Activated naive CD8-positive, alpha-beta T cell treated with anti-CD3 and anti-CD28 coated beads, Interleukin-2, amount 10 ng/mL, durations not matched to agents 7 days and 5 days (primary cell): ENCODE data around the gene MAP3K9. TPM values are rescaled to one million over a fixed set of nuclear protein-coding genes. Genes with fewer than 3 reads are reported as not detected.

ENCODE experiments used
- ATAC-seq: fragments of 150-1000 bp; cut with Tn5 transposase; one replicate; pipeline ENCODE4 v1.10.0; 2021; ENCODE audit warnings: low read depth, moderate library complexity
- POLR2A ChIA-PET: fragments of 350-600 bp; sonication (Branson Sonifier 250); formaldehyde crosslinking; loops from one replicate; lab custom pipeline; 2021; ENCODE audit warnings: antibody characterized with exemption; lab: Charles Lee
- DNase-seq: peaks from one replicate; pipeline ENCODE4 v3.0.0; 2021
- H3K27ac Mint-ChIP-seq: one replicate; pipeline ENCODE4 v1.8.0; 2022; ENCODE audit warnings: mild to moderate bottlenecking, mixed read lengths
- H3K27me3 Mint-ChIP-seq: one replicate; pipeline ENCODE4 v1.8.0; 2022; ENCODE audit warnings: mild to moderate bottlenecking, moderate library complexity, mixed read lengths
- H3K36me3 Mint-ChIP-seq: one replicate; pipeline ENCODE4 v1.8.0; 2021; ENCODE audit warnings: mild to moderate bottlenecking, mixed read lengths
- H3K4me1 Mint-ChIP-seq: one replicate; pipeline ENCODE4 v1.8.0; 2021; ENCODE audit warnings: mixed read lengths
- H3K4me3 Mint-ChIP-seq: one replicate; pipeline ENCODE4 v1.8.0; 2022; ENCODE audit warnings: mild to moderate bottlenecking, moderate library complexity, mixed read lengths
- H3K9me3 Mint-ChIP-seq: one replicate; pipeline ENCODE4 v1.8.0; 2021; ENCODE audit warnings: mixed read lengths
- total RNA-seq, 2 experiments: library from RNA; stranded (reverse); gene quantifications; one replicate each; pipeline ENCODE4 v1.2.3, GENCODE V29; 2021

Gene MAP3K9
- total RNA-seq, 2 experiments from 2014 or later, result 8.2 to 8.9 TPM

GRCh38 chr14:70811578-70811977, 2.3 kb upstream of the MAP3K9 start:
- peaks cover 7% of the 10 kb centered on the region for H3K36me3 Mint-ChIP-seq
- no peaks in the 10 kb centered on the region for H3K27me3 Mint-ChIP-seq
- POLR2A ChIA-PET, result no interaction called here
- no peaks in the 10 kb centered on the region for H3K9me3 Mint-ChIP-seq
- ATAC-seq, result no peak
- no peak overlapping the region for H3K27ac Mint-ChIP-seq
- no peak overlapping the region for H3K4me3 Mint-ChIP-seq
- DNase-seq, result no peak
- H3K4me1 Mint-ChIP-seq, result peaks cover 8% of the 10 kb centered on the region

GRCh38 chr14:70811050-70811449, 1.7 kb upstream of the MAP3K9 start:
- H3K27ac Mint-ChIP-seq, result no peak overlapping the region
- H3K4me3 Mint-ChIP-seq, result no peak overlapping the region
- DNase-seq (no peak), ATAC-seq (no peak)
- peaks cover 8% of the 10 kb centered on the region for H3K36me3 Mint-ChIP-seq
- peaks cover 10% of the 10 kb centered on the region for H3K4me1 Mint-ChIP-seq
- no peaks in the 10 kb centered on the region for H3K27me3 Mint-ChIP-seq
- no peaks in the 10 kb centered on the region for H3K9me3 Mint-ChIP-seq
- POLR2A ChIA-PET, result no interaction called here

DNA sequence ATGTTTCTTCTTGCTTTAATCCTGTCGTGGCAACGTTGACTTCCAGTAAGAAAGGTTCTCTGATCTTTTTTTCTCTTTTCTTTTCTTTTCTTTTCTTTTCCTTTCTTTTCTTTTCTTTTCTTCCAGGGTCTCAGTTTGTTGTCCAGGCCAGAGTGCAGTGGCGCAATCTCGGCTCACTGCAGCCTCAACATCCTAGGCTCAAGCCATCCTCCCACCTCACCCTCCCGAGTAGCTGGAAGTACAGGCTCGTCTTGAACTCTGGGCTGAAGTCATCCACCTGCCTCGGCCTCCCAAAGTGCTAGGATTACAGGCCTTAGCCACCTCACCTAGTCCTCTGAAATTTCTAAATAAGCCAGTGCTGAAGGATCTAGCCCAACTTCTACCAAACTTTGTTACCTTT, 1.3 kb upstream of the MAP3K9 start:
- ATAC-seq (no peak), DNase-seq (no peak)
- POLR2A ChIA-PET, result interaction anchor here (2.0 to 3.1 kb wide), 2 partner anchors 8 to 169 kb away, joined by 5 to 19 read pairs; partner anchors contain the start of gene TTC9
- Mint-ChIP-seq H3K36me3 (peaks cover 8% of the 10 kb centered on the region), H3K4me1 (peaks cover 10% of the 10 kb centered on the region), H3K27me3 (no peaks in the 10 kb centered on the region), H3K27ac (no peak overlapping the region), H3K9me3 (no peaks in the 10 kb centered on the region), H3K4me3 (no peak overlapping the region)

DNA sequence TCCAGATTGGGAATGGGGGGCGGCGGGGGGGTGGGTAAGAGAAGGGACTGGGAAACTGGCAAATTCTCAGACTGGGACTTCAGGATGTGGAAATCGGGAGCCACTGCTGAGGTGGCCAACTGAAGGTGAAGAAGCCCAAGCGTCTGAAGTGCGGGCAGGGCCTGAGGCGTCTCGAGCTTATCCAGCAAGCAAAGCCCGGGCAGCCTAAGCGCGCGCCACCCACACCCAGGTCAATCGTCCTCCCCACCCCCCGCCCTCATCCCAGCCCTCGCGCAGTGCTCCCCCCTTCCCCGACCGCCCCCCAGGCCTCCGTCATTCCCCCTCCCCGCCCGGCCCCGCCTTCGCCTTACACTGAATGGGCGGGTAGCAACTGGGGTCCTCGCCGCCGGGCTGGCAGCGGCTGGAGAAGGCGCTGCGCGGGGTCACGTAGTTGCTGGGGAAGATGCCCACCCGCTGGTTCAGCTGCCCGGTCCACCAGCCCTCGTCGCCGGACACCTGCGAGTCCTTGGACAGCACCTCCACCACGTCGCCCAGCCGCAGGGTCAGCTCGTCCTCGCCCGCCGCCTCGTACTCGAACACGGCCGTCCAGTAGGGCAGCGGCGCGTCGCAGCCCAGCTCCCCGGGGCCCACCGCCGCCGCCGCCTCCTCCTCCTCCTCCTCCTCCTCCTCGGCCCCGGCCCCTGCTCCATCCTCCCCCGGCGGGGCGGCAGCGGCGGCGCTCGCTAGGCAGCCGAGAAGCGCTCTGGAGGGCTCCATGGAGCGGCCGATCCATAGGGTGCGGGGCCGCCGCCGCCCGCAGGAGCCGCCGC, 693 bp downstream of the MAP3K9 start:
- DNase-seq (peak; percentile 71), ATAC-seq (no peak)
- H3K27me3 Mint-ChIP-seq, result no peaks in the 10 kb centered on the region
- H3K27ac Mint-ChIP-seq, result peak overlapping the region; percentile 76
- no peaks in the 10 kb centered on the region for H3K9me3 Mint-ChIP-seq
- H3K4me3 Mint-ChIP-seq, result peak overlapping the region; percentile 83
- POLR2A ChIA-PET, result interaction anchor here (0.7 to 3.1 kb wide), 15 partner anchors 8 to 1411 kb away, joined by 3 to 19 read pairs (median 4); partner anchors contain the start of genes PCNX1, SRSF5 and TTC9
- H3K36me3 Mint-ChIP-seq, result peaks cover 6% of the 10 kb centered on the region
- H3K4me1 Mint-ChIP-seq, result peaks cover 8% of the 10 kb centered on the region

- Mint-ChIP-seq H3K4me1 (peaks cover 9% of the 10 kb centered on the region), H3K9me3 (no peaks in the 10 kb centered on the region), H3K27me3 (no peaks in the 10 kb centered on the region), H3K27ac (peak overlapping the region; percentile 76), H3K4me3 (peak overlapping the region; percentile 83), H3K36me3 (peaks cover 6% of the 10 kb centered on the region)
- POLR2A ChIA-PET, result interaction anchor here (0.9 to 3.1 kb wide), 2 partner anchors 9 to 166 kb away, joined by 3 to 19 read pairs; partner anchors contain the start of gene TTC9
- DNase-seq (peak; percentile 54), ATAC-seq (peak; percentile 26)
Measured at GRCh38 chr14:70807898-70808415, 1.4 kb downstream of the MAP3K9 start.

GRCh38 chr14:70804556-70805162, 4.7 kb downstream of the MAP3K9 start:
- no peak overlapping the region for H3K27ac Mint-ChIP-seq
- POLR2A ChIA-PET, result no interaction called here
- peaks cover 9% of the 10 kb centered on the region for H3K4me1 Mint-ChIP-seq
- no peak overlapping the region for H3K4me3 Mint-ChIP-seq
- no peaks in the 10 kb centered on the region for H3K9me3 Mint-ChIP-seq
- H3K36me3 Mint-ChIP-seq, result peaks cover 18% of the 10 kb centered on the region
- no peaks in the 10 kb centered on the region for H3K27me3 Mint-ChIP-seq
- DNase-seq (no peak), ATAC-seq (no peak)

DNA sequence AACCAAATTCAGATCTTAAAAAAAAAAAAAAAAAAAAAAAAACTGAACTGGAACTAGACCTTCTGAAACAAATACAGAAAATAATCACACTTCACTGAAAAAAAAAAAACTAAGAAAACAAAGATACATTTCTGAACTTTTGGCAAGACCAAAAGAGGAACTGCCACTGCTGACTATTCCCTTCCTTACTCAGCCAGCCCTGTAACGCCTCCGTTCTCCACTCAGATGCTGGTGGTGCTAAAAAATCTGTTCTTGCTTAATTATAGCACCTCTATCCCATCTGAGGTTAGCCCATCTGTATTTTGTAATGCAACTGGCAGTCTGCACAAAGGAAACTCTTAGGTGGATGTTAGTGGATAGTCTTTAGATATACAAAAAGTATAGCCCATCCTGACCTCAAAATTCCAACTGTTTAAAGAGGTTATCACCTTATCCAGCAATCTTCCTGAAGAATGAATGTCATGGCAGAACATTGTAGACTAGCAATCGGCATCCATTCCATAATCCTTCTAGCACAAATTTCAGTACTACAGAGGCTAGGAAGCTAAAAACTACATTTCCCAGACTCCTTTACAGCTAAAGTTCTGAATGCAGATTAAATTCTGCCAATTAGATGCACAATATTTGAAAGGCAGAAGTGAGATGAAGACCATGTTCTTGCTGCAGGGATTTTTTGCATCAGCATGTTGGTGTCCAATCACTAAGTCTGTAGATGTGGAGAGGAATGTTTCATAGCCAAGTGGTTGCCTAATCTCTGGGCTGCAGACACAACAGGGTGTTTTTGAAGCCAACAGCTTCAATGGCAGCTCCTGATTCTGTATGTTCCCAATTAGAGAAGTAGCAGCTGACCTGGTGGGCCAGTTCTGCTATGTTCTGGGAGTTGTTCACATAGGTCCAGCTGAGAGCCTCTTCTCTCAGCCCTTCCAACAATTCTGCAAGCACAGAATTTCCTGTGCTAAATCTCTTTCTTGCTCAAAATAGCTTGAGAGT, 5.7 kb downstream of the MAP3K9 start:
- H3K36me3 Mint-ChIP-seq, result peaks cover 18% of the 10 kb centered on the region
- no peak for ATAC-seq
- H3K27me3 Mint-ChIP-seq, result no peaks in the 10 kb centered on the region
- H3K9me3 Mint-ChIP-seq, result no peaks in the 10 kb centered on the region
- no peak for DNase-seq
- POLR2A ChIA-PET, result no interaction called here
- H3K27ac Mint-ChIP-seq, result no peak overlapping the region
- peaks cover 9% of the 10 kb centered on the region for H3K4me1 Mint-ChIP-seq
- H3K4me3 Mint-ChIP-seq, result no peak overlapping the region

GRCh38 chr14:70802379-70802778, 6.9 kb downstream of the MAP3K9 start:
- Mint-ChIP-seq H3K36me3 (peaks cover 18% of the 10 kb centered on the region), H3K4me1 (peaks cover 6% of the 10 kb centered on the region), H3K9me3 (no peaks in the 10 kb centered on the region), H3K4me3 (no peak overlapping the region), H3K27ac (no peak overlapping the region), H3K27me3 (no peaks in the 10 kb centered on the region)
- POLR2A ChIA-PET, result no interaction called here
- DNase-seq (no peak), ATAC-seq (no peak)

GRCh38 chr14:70801836-70802235, 7.5 kb downstream of the MAP3K9 start:
- ATAC-seq, result no peak
- no peaks in the 10 kb centered on the region for H3K9me3 Mint-ChIP-seq
- POLR2A ChIA-PET, result no interaction called here
- H3K27me3 Mint-ChIP-seq, result no peaks in the 10 kb centered on the region
- H3K4me1 Mint-ChIP-seq, result peaks cover 4% of the 10 kb centered on the region
- no peak overlapping the region for H3K4me3 Mint-ChIP-seq
- peaks cover 17% of the 10 kb centered on the region for H3K36me3 Mint-ChIP-seq
- no peak for DNase-seq
- H3K27ac Mint-ChIP-seq, result no peak overlapping the region

GRCh38 chr14:70796551-70796950, 12.8 kb downstream of the MAP3K9 start:
- Mint-ChIP-seq H3K27ac (no peak overlapping the region), H3K4me1 (no peaks in the 10 kb centered on the region), H3K27me3 (no peaks in the 10 kb centered on the region), H3K4me3 (no peak overlapping the region), H3K9me3 (no peaks in the 10 kb centered on the region), H3K36me3 (peaks cover 18% of the 10 kb centered on the region)
- DNase-seq (no peak), ATAC-seq (no peak)
- POLR2A ChIA-PET, result no interaction called here

GRCh38 chr14:70794294-70794693, 15.0 kb downstream of the MAP3K9 start:
- Mint-ChIP-seq H3K27me3 (no peaks in the 10 kb centered on the region), H3K4me1 (no peaks in the 10 kb centered on the region), H3K27ac (no peak overlapping the region), H3K4me3 (no peak overlapping the region), H3K36me3 (peaks cover 6% of the 10 kb centered on the region), H3K9me3 (no peaks in the 10 kb centered on the region)
- POLR2A ChIA-PET, result no interaction called here
- ATAC-seq (no peak), DNase-seq (no peak)

- Mint-ChIP-seq H3K4me1 (no peaks in the 10 kb centered on the region), H3K4me3 (no peak overlapping the region), H3K27ac (no peak overlapping the region), H3K9me3 (no peaks in the 10 kb centered on the region), H3K36me3 (peaks cover 6% of the 10 kb centered on the region), H3K27me3 (no peaks in the 10 kb centered on the region)
- no peak for ATAC-seq
- POLR2A ChIA-PET, result no interaction called here
- no peak for DNase-seq
Measured at GRCh38 chr14:70793637-70794036, 15.7 kb downstream of the MAP3K9 start.

DNA sequence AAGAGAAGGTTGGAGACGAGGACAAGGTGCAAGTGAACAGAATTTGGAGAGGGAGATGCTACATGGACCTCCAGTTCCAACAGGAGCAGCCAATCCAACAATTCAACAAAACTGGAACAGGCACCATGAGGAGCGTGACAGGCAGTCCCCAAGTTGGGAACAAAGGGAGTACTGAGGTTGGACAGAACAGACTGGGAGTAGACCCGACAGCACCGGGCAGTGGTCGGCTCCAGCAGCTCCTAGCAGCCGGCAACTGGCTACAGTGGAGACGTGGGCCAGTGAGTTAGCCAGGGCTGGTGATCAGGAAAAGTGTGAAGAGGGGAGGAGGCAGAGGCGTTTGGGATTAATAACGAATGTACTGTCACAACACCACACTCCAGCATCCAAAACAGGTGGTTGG, 16.4 kb downstream of the MAP3K9 start:
- ATAC-seq (no peak), DNase-seq (no peak)
- no peak overlapping the region for H3K4me3 Mint-ChIP-seq
- no peaks in the 10 kb centered on the region for H3K4me1 Mint-ChIP-seq
- H3K9me3 Mint-ChIP-seq, result no peaks in the 10 kb centered on the region
- no peak overlapping the region for H3K27ac Mint-ChIP-seq
- no peaks in the 10 kb centered on the region for H3K27me3 Mint-ChIP-seq
- H3K36me3 Mint-ChIP-seq, result peaks cover 6% of the 10 kb centered on the region
- POLR2A ChIA-PET, result no interaction called here
